Tibial nerve (tissue), 4 donors: ENCODE results near the gene HNRNPAB. TPM values are rescaled to one million over a fixed set of nuclear protein-coding genes. Genes with fewer than 3 reads are reported as not detected.

Source experiments
- DNase-seq, 2 donors: peaks; one replicate each; pipeline ENCODE4 v3.0.0-alpha.2; 2019; ENCODE audit warnings: low spot score in 2 of 2
- H3K27ac ChIP-seq, 4 donors: fragments of 200-600 bp; sonication (generic) in 3 of 4; one replicate each; pipeline ENCODE4 v1.5.1; 2017 to 2019; ENCODE audit warnings: mild to moderate bottlenecking in 1 of 4
- H3K27me3 ChIP-seq, 2 donors: fragments of 200-600 bp; sonication (generic) in 1 of 2; one replicate each; pipeline versions ENCODE4 v1.5.1 to v1.6.0; 2017 to 2019
- H3K36me3 ChIP-seq, 3 donors: fragments of 200-600 bp; sonication (generic); one replicate each; pipeline ENCODE4 v1.5.1; 2018 to 2019
- H3K4me1 ChIP-seq, 4 donors: fragments of 200-600 bp; sonication (generic) in 3 of 4; one replicate each; pipeline ENCODE4 v1.5.1; 2017 to 2019
- H3K4me3 ChIP-seq, 4 donors: fragments of 200-600 bp; sonication (generic) in 3 of 4; one replicate each; pipeline ENCODE4 v1.5.1; 2017 to 2019; ENCODE audit warnings: mild to moderate bottlenecking in 1 of 4, moderate library complexity in 1 of 4
- H3K9me3 ChIP-seq, 4 donors: fragments of 200-600 bp; sonication (generic) in 3 of 4; one replicate each; pipeline ENCODE4 v1.5.1; 2017 to 2019
- EP300 ChIP-seq, 2 donors: sonication (generic); formaldehyde crosslinking; IDR thresholded peaks; one replicate each; pipeline ENCODE4 v1.6.1; 2017; ENCODE audit warnings: antibody characterized with exemption in 2 of 2, mild to moderate bottlenecking in 1 of 2
- POLR2A ChIP-seq, 2 donors: fragments of 450-650 bp; IDR thresholded peaks; one replicate each; pipeline ENCODE4 v1.6.1; 2017; ENCODE audit warnings: antibody characterized with exemption in 2 of 2, mild to moderate bottlenecking in 2 of 2, moderate library complexity in 2 of 2
- WGBS, 2 donors: methylation state at CpG; one replicate each; pipeline ENCODE4 v1.1.5; 2018; 5-methylcytosine and 5-hydroxymethylcytosine counted together
- total RNA-seq, 4 donors: library from RNA; depleted of rRNA; stranded (reverse); fragments of >200 nt; gene quantifications; one replicate each; pipeline ENCODE4 v1.1.0, GENCODE V29; 2016
- TF ChIP-seq, protein P1 (sequence below), 5 experiments: fragments of 200-600 bp in 3 of 5; fragments of 450-650 bp in 2 of 5; sonication (generic) in 3 of 5; IDR thresholded peaks; one replicate each; pipeline ENCODE4 v1.5.1; 2016 to 2019; ENCODE audit warnings: antibody characterized with exemption in 5 of 5, mild to moderate bottlenecking in 3 of 5, moderate library complexity in 2 of 5

The HNRNPAB gene
- total RNA-seq, 4 donors from 2014 or later, result 92.0 to 135 (median 122) TPM

DNA sequence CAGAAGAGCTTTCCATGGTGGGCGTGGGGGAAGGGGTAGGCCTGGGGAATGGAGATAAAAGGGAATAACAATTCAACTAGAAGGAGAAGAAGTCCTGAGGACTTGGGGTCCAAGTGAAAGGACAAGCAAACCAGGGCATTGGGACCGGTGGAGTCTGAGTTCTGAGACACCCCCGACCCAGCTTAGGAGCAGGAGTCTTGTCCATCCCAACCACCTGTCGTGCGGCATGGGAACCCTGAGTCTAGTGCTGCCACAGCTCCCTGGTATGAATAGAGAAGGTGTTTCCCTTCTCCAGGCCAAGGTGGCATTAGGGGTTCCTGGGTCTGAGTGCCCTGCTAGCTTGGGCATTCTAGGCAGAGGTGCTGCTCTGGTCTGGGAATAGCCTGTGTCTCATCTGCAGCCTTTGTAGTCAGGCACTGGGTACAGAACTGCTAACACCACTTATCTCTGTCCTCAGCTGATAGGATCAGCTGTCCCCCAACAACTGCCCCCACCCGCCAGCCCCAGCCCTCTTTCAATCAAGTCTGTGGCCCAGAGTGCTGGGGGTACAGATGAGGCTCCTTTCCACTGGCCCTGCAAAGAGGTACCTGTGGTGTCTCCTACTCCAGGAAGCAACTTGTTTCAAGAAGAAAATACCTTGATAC is 9.9 kb downstream of the HNRNPAB start:
- Histone ChIP-seq H3K27me3 (no peaks in the 10 kb centered on the region), H3K27ac (peak overlapping the region in 1 of 4 donors; percentile 31), H3K9me3 (no peaks in the 10 kb centered on the region), H3K4me1 (peaks cover 0 to 6% (median 0%) of the 10 kb centered on the region in 4 donors), H3K36me3 (peaks cover 0 to 97% (median 25%) of the 10 kb centered on the region in 3 donors), H3K4me3 (no peak overlapping the region)
- TF ChIP-seq, protein P1, sequence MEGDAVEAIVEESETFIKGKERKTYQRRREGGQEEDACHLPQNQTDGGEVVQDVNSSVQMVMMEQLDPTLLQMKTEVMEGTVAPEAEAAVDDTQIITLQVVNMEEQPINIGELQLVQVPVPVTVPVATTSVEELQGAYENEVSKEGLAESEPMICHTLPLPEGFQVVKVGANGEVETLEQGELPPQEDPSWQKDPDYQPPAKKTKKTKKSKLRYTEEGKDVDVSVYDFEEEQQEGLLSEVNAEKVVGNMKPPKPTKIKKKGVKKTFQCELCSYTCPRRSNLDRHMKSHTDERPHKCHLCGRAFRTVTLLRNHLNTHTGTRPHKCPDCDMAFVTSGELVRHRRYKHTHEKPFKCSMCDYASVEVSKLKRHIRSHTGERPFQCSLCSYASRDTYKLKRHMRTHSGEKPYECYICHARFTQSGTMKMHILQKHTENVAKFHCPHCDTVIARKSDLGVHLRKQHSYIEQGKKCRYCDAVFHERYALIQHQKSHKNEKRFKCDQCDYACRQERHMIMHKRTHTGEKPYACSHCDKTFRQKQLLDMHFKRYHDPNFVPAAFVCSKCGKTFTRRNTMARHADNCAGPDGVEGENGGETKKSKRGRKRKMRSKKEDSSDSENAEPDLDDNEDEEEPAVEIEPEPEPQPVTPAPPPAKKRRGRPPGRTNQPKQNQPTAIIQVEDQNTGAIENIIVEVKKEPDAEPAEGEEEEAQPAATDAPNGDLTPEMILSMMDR (IDR thresholded peaks at IDR 0.05), result no peak
- TF ChIP-seq POLR2A (IDR thresholded peaks at IDR 0.05) (no peak), EP300 (IDR thresholded peaks at IDR 0.05) (no peak)
- WGBS, 2 donors, result 87 to 93% methylated on average over 6 of the region's 6 CpGs
- DNase-seq, result no peak

- WGBS, 2 donors, result 82 to 84% methylated on average over 11 to 13 of the region's 13 CpGs
- peak overlapping the region in 1 of 4 donors; percentile 31 for H3K27ac ChIP-seq
Measured at GRCh38 chr5:178215280-178216002, 11.1 kb downstream of the HNRNPAB start.

DNA sequence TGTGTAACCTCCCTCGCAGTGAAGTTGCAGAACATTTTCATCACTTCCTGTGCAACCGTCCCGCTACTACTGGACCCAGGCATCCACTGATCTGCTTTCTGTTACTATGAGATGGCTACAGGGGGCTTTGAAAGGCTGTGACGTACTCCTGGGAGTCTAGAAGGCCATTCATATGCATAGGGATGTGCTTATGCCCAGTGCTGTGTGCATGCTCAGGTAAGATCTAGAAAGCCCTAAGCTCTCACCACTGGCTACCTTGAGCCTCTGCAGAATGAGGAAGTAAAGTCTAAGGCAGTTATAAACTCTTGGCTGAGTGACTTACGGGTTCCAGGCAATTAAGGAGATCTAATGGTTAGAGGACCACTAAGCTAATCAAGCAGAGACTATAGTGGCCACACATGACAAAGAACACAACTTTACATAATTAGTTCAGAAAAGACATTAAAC is 11.8 kb downstream of the HNRNPAB start:
- WGBS, 2 donors, result 88 to 89% methylated on average over 5 of the region's 5 CpGs
- H3K36me3 ChIP-seq, result peaks cover 0 to 97% (median 8%) of the 10 kb centered on the region in 3 donors

More at GRCh38 chr5:178215280-178216002, 11.1 kb downstream of the HNRNPAB start:
- Histone ChIP-seq H3K4me1 (peaks cover 0 to 6% (median 0%) of the 10 kb centered on the region in 4 donors), H3K27me3 (no peaks in the 10 kb centered on the region), H3K9me3 (no peaks in the 10 kb centered on the region), H3K36me3 (peaks cover 0 to 97% (median 13%) of the 10 kb centered on the region in 3 donors), H3K4me3 (no peak overlapping the region)
- DNase-seq, result no peak
- TF ChIP-seq, protein P1 (IDR thresholded peaks at IDR 0.05), result no peak
- TF ChIP-seq EP300 (IDR thresholded peaks at IDR 0.05) (no peak), POLR2A (IDR thresholded peaks at IDR 0.05) (no peak)

DNA sequence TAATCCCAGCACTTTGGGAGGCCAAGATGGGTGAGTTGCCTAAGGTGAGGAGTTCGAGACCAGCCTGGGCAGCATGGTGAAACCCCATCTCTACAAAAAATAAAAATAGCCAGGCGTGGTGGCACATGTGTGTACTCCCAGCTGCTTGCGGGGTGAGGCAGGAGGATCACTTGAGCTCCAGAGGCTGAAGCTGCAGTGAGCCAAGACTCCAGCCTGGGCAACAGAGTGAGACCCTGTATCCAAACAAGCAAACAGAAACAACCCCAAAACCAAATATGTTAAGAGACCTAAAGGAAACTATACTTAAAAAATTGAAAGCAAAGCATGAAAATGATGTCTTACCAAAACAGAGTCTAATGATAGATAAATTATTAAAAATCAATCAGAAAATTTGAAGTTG is 12.4 kb downstream of the HNRNPAB start:
- Histone ChIP-seq H3K36me3 (peaks cover 0 to 97% (median 10%) of the 10 kb centered on the region in 3 donors), H3K4me1 (peaks cover 0 to 6% (median 0%) of the 10 kb centered on the region in 4 donors), H3K27me3 (no peaks in the 10 kb centered on the region), H3K9me3 (no peaks in the 10 kb centered on the region), H3K27ac (no peak overlapping the region), H3K4me3 (no peak overlapping the region)
- 92% methylated on average over 3 of the region's 3 CpGs for WGBS, 2 donors
- TF ChIP-seq EP300 (IDR thresholded peaks at IDR 0.05), result no peak
- TF ChIP-seq POLR2A (IDR thresholded peaks at IDR 0.05), result no peak
- TF ChIP-seq, protein P1 (IDR thresholded peaks at IDR 0.05), result no peak
- DNase-seq, result no peak

More for the DNA sequence above, 11.8 kb downstream of the HNRNPAB start:
- TF ChIP-seq POLR2A (IDR thresholded peaks at IDR 0.05) (no peak), EP300 (IDR thresholded peaks at IDR 0.05) (no peak)
- TF ChIP-seq, protein P1 (IDR thresholded peaks at IDR 0.05), result no peak
- DNase-seq, result no peak
- no peak overlapping the region for H3K27ac ChIP-seq
- no peak overlapping the region for H3K4me3 ChIP-seq
- H3K4me1 ChIP-seq, result peaks cover 0 to 6% (median 0%) of the 10 kb centered on the region in 4 donors
- H3K9me3 ChIP-seq, result no peaks in the 10 kb centered on the region
- no peaks in the 10 kb centered on the region for H3K27me3 ChIP-seq
